Measurements from ENCODE around the gene TMEM39B.

DNA sequence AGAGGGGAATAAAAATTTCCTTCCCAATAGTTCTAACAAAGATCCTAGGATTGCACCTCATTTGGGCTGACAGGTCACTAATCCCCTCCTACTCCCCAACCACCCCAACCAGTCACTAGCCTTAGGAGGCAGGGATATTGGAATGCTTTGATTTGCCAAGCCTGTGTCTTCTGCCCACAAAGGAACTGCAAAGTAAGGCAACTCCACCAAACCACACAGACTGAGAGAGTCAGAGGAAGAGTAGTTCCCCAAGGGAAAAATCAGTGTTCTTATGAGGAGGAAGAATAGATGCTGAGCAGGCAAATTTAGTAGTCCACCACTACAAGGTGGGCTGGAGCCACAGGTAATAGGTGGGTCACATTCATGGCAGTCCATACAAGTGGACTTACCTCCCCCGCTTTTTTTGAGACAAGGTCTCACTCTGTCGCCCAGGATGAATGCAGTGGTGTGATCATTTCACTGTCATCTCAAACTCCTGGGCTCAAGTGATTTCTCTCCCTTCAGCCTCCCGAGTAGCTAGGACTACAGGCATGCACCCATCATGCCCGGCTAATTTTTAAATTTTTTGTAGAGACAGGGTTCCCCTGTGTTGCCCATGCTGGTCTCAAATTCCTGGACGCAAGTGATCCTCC is 3.7 kb upstream of the TMEM39B start:
- TF ChIP-seq CEBPB (IDR thresholded peaks at IDR 0.05; ENCODE audit: low read depth) = no peak
- TF ChIP-seq, protein P1, sequence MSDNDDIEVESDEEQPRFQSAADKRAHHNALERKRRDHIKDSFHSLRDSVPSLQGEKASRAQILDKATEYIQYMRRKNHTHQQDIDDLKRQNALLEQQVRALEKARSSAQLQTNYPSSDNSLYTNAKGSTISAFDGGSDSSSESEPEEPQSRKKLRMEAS (IDR thresholded peaks at IDR 0.05) = no peak
- TF ChIP-seq, protein P2, sequence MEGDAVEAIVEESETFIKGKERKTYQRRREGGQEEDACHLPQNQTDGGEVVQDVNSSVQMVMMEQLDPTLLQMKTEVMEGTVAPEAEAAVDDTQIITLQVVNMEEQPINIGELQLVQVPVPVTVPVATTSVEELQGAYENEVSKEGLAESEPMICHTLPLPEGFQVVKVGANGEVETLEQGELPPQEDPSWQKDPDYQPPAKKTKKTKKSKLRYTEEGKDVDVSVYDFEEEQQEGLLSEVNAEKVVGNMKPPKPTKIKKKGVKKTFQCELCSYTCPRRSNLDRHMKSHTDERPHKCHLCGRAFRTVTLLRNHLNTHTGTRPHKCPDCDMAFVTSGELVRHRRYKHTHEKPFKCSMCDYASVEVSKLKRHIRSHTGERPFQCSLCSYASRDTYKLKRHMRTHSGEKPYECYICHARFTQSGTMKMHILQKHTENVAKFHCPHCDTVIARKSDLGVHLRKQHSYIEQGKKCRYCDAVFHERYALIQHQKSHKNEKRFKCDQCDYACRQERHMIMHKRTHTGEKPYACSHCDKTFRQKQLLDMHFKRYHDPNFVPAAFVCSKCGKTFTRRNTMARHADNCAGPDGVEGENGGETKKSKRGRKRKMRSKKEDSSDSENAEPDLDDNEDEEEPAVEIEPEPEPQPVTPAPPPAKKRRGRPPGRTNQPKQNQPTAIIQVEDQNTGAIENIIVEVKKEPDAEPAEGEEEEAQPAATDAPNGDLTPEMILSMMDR (IDR thresholded peaks at IDR 0.05 in 2 of 3, conservative IDR thresholded peaks at IDR 0.05 in 1 of 3; ENCODE audit: borderline replicate concordance in 1 of 3, insufficient read depth in 1 of 3, low read depth in 2 of 3, low read length in 2 of 3) = no peak
- no peak for TF ChIP-seq EGR1 (IDR thresholded peaks at IDR 0.05; ENCODE audit: low read depth)
- TF ChIP-seq RAD21 (IDR thresholded peaks at IDR 0.05; ENCODE audit: low read depth) = no peak

Measured in HCT116 (cell line).